GM19372 (cell line): ENCODE results near the gene BUD31.
"Not testable (repeated sequence)": the region's sequence is repeated elsewhere in the genome, so short reads cannot be mapped to it uniquely, and the experiment has no call there.

Source experiments
- ATAC-seq: cut with Tn5 transposase; IDR thresholded peaks from one replicate; pipeline ENCODE4 v1.9.1; 2021; ENCODE audit warnings: mild to moderate bottlenecking, low read depth, moderate library complexity; ENCODE audit not compliant: unreplicated experiment

The BUD31 gene

GRCh38 chr7:99408379-99409191, at the start of gene BUD31, which contains the start of gene PDAP1:
Gene BUD31, plus strand, starts transcription at chr7:99408969. Its CDS starts 2,124 bp downstream, at chr7:99411093.
Gene PDAP1, minus strand, starts transcription at chr7:99408597. Its CDS starts 49 bp downstream, at chr7:99408548.
- ATAC-seq, result peak; percentile 76

- no peak for ATAC-seq
These were observed 49.2 kb upstream of the BUD31 start for GRCh38 chr7:99359465-99360154.

GRCh38 chr7:99362801-99363200, 46.0 kb upstream of the BUD31 start:
- ATAC-seq, result no peak

GRCh38 chr7:99363286-99363685, 45.5 kb upstream of the BUD31 start:
- ATAC-seq, result no peak

- ATAC-seq, result no peak
These were observed 43.2 kb upstream of the BUD31 start for GRCh38 chr7:99365318-99366141.

GRCh38 chr7:99366646-99367045, 42.1 kb upstream of the BUD31 start:
- ATAC-seq, result no peak

GRCh38 chr7:99368750-99369389, 39.9 kb upstream of the BUD31 start:
- no peak for ATAC-seq

- no peak for ATAC-seq
These were observed 38.9 kb upstream of the BUD31 start for GRCh38 chr7:99369767-99370391.

GRCh38 chr7:99371376-99371920, 37.3 kb upstream of the BUD31 start:
- ATAC-seq, result no peak

- ATAC-seq, result no peak
These were observed 36.3 kb upstream of the BUD31 start for GRCh38 chr7:99372275-99373090.

GRCh38 chr7:99373091-99374066, 35.4 kb upstream of the BUD31 start:
- ATAC-seq, result no peak

- ATAC-seq, result peak; percentile 55
These were observed 34.4 kb upstream of the BUD31 start, which contains the start of gene ARPC1B for GRCh38 chr7:99374111-99375064. Gene ARPC1B, plus strand, starts transcription at chr7:99374730. Its CDS starts 10,985 bp downstream, at chr7:99385715.

- ATAC-seq, result peak; percentile 37
These were observed 33.5 kb upstream of the BUD31 start for GRCh38 chr7:99375070-99375807.

GRCh38 chr7:99379043-99379577, 29.7 kb upstream of the BUD31 start:
- ATAC-seq, result no peak

- not testable (repeated sequence) for ATAC-seq
These were observed 29.1 kb upstream of the BUD31 start for GRCh38 chr7:99379693-99380031.
